H1 (cell line): ENCODE measurements around the gene USHBP1. TPM values are rescaled to one million over a fixed set of nuclear protein-coding genes. Genes with fewer than 3 reads are reported as not detected.

ENCODE experiments used
- ASH2L ChIP-seq: fragments of 200-600, 300-600 bp; sonication (generic); IDR thresholded peaks from one replicate; pipeline ENCODE4 v1.7.1; 2017; ENCODE audit warnings: low read length
- ATF3 ChIP-seq: IDR thresholded peaks from 2 replicates; pipeline ENCODE4 v1.6.1; 2011; ENCODE audit warnings: low read depth, mild to moderate bottlenecking, low read length; ENCODE audit not compliant: insufficient read depth
- BCL11A ChIP-seq, 2 experiments: IDR thresholded peaks; one replicate each; pipeline ENCODE4 v1.6.1; 2011; ENCODE audit warnings: low read depth in 2 of 2, low read length in 2 of 2, mild to moderate bottlenecking in 2 of 2
- BRCA1 ChIP-seq: IDR thresholded peaks from 2 replicates; pipeline ENCODE4 v1.6.1; 2012; ENCODE audit warnings: low read depth, low read length, improper control_type of control experiment
- CBX8 ChIP-seq: fragments of 300-800, 300-1000 bp; sonication (generic); IDR thresholded peaks from 2 replicates; pipeline ENCODE4 v1.7.1; 2016; ENCODE audit warnings: low read depth, low read length, borderline replicate concordance
- CHD2 ChIP-seq: IDR thresholded peaks from 2 replicates; pipeline ENCODE4 v1.6.1; 2012; ENCODE audit warnings: low read length, improper control_type of control experiment
- CREB1 ChIP-seq: IDR thresholded peaks from 2 replicates; pipeline ENCODE4 v1.6.1; 2012; ENCODE audit warnings: inconsistent platforms
- EGR1 ChIP-seq: IDR thresholded peaks from 2 replicates; pipeline ENCODE4 v1.6.1; 2011; ENCODE audit warnings: low read depth, low read length, borderline replicate concordance
- FOSL1 ChIP-seq: IDR thresholded peaks from 2 replicates; pipeline ENCODE4 v1.6.1; 2011; ENCODE audit warnings: mild to moderate bottlenecking, low read depth, low read length, moderate library complexity; ENCODE audit not compliant: insufficient read depth
- KDM1A ChIP-seq: fragments of 200-600, 300-600 bp; sonication (generic); IDR thresholded peaks from 2 replicates; pipeline ENCODE4 v1.7.1; 2016; ENCODE audit warnings: mild to moderate bottlenecking, low read length, borderline replicate concordance
- MAFK ChIP-seq: IDR thresholded peaks from 2 replicates; pipeline ENCODE4 v1.6.1; 2012; ENCODE audit warnings: low read depth, mild to moderate bottlenecking, improper control_type of control experiment, low read length
- NANOG ChIP-seq: IDR thresholded peaks from 2 replicates; pipeline ENCODE4 v1.6.1; 2011; ENCODE audit warnings: low read length, low read depth, mild to moderate bottlenecking, inconsistent platforms; ENCODE audit not compliant: insufficient read depth, poor library complexity, severe bottlenecking
- SIRT6 ChIP-seq: IDR thresholded peaks from one replicate; pipeline ENCODE4 v1.7.1; 2012; ENCODE audit warnings: low read length, inconsistent platforms
- SRF ChIP-seq: IDR thresholded peaks from 2 replicates; pipeline ENCODE4 v1.6.1; 2011; ENCODE audit warnings: mild to moderate bottlenecking, low read depth, low read length, moderate library complexity
- SUZ12 ChIP-seq: fragments of 200-600 bp; sonication (generic); IDR thresholded peaks from 2 replicates; pipeline ENCODE4 v1.6.1; 2012; ENCODE audit warnings: mild to moderate bottlenecking, inconsistent platforms, low read length, moderate library complexity, mixed read lengths
- TAF1 ChIP-seq: IDR thresholded peaks from 2 replicates; pipeline ENCODE4 v1.6.1; 2011; ENCODE audit warnings: mild to moderate bottlenecking, low read depth, low read length
- TEAD4 ChIP-seq: IDR thresholded peaks from 2 replicates; pipeline ENCODE4 v1.6.1; 2012; ENCODE audit warnings: low read depth, low read length, inconsistent platforms, mixed read lengths
- YY1 ChIP-seq: IDR thresholded peaks from 2 replicates; pipeline ENCODE4 v1.6.1; 2011; ENCODE audit warnings: low read depth, mild to moderate bottlenecking, low read length
- polyA plus RNA-seq, 7 experiments: library from polyadenylated mRNA; depleted of rRNA in 3 of 7; stranded (reverse) in 5 of 7; unstranded in 2 of 7; fragments of >200 nt in 5 of 7; fragments of 200-250 nt in 2 of 7; gene quantifications; 1 replicate in 5 of 7; 2 replicates in 1 of 7; 4 replicates in 1 of 7; pipeline versions ENCODE4 v1.2.1 to v1.2.3, GENCODE V29; 2011 to 2013; ENCODE audit warnings: missing spikeins in 2 of 7, mixed read lengths in 2 of 7
- total RNA-seq: library from RNA; stranded (reverse); fragmentation: NEBNext Ultra II Directional; extraction: Animal tissue kit (Norgen Biotek cat#: 25700); gene quantifications from 2 replicates; pipeline ENCODE4 v1.2.1, GENCODE V29; 2021
- TF ChIP-seq, protein P1 (sequence below): IDR thresholded peaks from 2 replicates; pipeline ENCODE4 v1.6.1; 2012; ENCODE audit warnings: low read length, inconsistent platforms
- TF ChIP-seq, protein P2 (sequence below), 3 experiments: IDR thresholded peaks; 1 replicate in 2 of 3; 2 replicates in 1 of 3; pipeline versions ENCODE4 v1.5.1 to v1.6.1; 2011; ENCODE audit warnings: low read length in 3 of 3, mild to moderate bottlenecking in 3 of 3, inconsistent platforms in 2 of 3, low read depth in 1 of 3, moderate library complexity in 1 of 3; ENCODE audit not compliant: insufficient read depth in 1 of 3; ENCODE audit errors: control extremely low read depth in 1 of 3
- TF ChIP-seq, protein P3 (sequence below): IDR thresholded peaks from 2 replicates; pipeline ENCODE4 v1.6.1; 2011; ENCODE audit warnings: low read length, improper control_type of control experiment

Gene USHBP1
- total and polyA plus RNA-seq, 2 of the 8 experiments (the other 6 are each of a cell fraction or from before 2014, with no cell fraction given), result 5.0 to 7.5 TPM

GRCh38 chr19:17260842-17261325, 3.7 kb downstream of the USHBP1 start (continued):
- TF ChIP-seq, protein P1, sequence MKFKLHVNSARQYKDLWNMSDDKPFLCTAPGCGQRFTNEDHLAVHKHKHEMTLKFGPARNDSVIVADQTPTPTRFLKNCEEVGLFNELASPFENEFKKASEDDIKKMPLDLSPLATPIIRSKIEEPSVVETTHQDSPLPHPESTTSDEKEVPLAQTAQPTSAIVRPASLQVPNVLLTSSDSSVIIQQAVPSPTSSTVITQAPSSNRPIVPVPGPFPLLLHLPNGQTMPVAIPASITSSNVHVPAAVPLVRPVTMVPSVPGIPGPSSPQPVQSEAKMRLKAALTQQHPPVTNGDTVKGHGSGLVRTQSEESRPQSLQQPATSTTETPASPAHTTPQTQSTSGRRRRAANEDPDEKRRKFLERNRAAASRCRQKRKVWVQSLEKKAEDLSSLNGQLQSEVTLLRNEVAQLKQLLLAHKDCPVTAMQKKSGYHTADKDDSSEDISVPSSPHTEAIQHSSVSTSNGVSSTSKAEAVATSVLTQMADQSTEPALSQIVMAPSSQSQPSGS, result no peak
- no peak for TF ChIP-seq SUZ12
- no peak for TF ChIP-seq ASH2L
- TF ChIP-seq TEAD4, result no peak
- no peak for TF ChIP-seq EGR1
- TF ChIP-seq SIRT6, result no peak
- TF ChIP-seq, protein P2, sequence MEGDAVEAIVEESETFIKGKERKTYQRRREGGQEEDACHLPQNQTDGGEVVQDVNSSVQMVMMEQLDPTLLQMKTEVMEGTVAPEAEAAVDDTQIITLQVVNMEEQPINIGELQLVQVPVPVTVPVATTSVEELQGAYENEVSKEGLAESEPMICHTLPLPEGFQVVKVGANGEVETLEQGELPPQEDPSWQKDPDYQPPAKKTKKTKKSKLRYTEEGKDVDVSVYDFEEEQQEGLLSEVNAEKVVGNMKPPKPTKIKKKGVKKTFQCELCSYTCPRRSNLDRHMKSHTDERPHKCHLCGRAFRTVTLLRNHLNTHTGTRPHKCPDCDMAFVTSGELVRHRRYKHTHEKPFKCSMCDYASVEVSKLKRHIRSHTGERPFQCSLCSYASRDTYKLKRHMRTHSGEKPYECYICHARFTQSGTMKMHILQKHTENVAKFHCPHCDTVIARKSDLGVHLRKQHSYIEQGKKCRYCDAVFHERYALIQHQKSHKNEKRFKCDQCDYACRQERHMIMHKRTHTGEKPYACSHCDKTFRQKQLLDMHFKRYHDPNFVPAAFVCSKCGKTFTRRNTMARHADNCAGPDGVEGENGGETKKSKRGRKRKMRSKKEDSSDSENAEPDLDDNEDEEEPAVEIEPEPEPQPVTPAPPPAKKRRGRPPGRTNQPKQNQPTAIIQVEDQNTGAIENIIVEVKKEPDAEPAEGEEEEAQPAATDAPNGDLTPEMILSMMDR (IDR thresholded peaks at IDR 0.05; ENCODE audit: control extremely low read depth in 1 of 3, insufficient read depth in 1 of 3, low read depth in 1 of 3, low read length in 3 of 3), result peak; percentile 81 to 98 (median 94)
- TF ChIP-seq, protein P3, sequence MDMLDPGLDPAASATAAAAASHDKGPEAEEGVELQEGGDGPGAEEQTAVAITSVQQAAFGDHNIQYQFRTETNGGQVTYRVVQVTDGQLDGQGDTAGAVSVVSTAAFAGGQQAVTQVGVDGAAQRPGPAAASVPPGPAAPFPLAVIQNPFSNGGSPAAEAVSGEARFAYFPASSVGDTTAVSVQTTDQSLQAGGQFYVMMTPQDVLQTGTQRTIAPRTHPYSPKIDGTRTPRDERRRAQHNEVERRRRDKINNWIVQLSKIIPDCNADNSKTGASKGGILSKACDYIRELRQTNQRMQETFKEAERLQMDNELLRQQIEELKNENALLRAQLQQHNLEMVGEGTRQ, result no peak
- TF ChIP-seq TAF1, result peak; percentile 76
- TF ChIP-seq BCL11A (IDR thresholded peaks at IDR 0.05; ENCODE audit: low read depth in 2 of 2, low read length in 2 of 2), result no peak
- no peak for TF ChIP-seq CBX8
- TF ChIP-seq NANOG, result no peak
- TF ChIP-seq CHD2, result no peak
- no peak for TF ChIP-seq FOSL1
- TF ChIP-seq ATF3, result no peak
- TF ChIP-seq KDM1A, result no peak
- no peak for TF ChIP-seq MAFK
- TF ChIP-seq SRF, result no peak
- no peak for TF ChIP-seq YY1
- TF ChIP-seq CREB1, result peak; percentile 80
- TF ChIP-seq BRCA1, result no peak
